Measurements from ENCODE around the gene FBXW10B.
"Not testable (repeated sequence)": the region's sequence is repeated elsewhere in the genome, so short reads cannot be mapped to it uniquely, and the experiment has no call there.

DNA sequence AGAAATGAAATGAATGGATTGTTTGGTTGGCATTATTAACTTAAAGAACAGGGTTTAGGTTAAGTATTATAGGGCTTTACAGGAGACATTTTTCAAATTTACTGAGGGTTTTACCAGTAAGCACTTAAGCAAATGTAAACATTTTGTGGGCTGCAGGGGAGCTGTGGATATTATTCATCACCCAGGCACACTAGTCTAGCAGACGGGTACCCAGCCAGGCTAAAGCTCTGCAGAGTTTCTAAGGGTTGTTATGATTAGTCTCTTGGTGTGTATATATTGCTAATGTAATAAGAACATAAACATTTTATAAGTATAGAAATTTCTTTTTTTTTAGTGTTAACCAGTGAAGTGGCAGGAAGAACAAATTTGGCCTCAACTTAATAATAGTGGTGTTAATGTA lies 42.7 kb downstream of the FBXW10B start:
- not testable (repeated sequence) for TF ChIP-seq EZH2 (IDR thresholded peaks at IDR 0.05; ENCODE audit: borderline replicate concordance, insufficient read depth, low read depth, low read length, poor library complexity, severe bottlenecking)
- TF ChIP-seq, protein P1, sequence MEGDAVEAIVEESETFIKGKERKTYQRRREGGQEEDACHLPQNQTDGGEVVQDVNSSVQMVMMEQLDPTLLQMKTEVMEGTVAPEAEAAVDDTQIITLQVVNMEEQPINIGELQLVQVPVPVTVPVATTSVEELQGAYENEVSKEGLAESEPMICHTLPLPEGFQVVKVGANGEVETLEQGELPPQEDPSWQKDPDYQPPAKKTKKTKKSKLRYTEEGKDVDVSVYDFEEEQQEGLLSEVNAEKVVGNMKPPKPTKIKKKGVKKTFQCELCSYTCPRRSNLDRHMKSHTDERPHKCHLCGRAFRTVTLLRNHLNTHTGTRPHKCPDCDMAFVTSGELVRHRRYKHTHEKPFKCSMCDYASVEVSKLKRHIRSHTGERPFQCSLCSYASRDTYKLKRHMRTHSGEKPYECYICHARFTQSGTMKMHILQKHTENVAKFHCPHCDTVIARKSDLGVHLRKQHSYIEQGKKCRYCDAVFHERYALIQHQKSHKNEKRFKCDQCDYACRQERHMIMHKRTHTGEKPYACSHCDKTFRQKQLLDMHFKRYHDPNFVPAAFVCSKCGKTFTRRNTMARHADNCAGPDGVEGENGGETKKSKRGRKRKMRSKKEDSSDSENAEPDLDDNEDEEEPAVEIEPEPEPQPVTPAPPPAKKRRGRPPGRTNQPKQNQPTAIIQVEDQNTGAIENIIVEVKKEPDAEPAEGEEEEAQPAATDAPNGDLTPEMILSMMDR (IDR thresholded peaks at IDR 0.05) = not testable (repeated sequence)
